ES-I3 (cell line): ENCODE data around the gene SLC26A4.

Experiments
- H3K36me3 ChIP-seq: 2 replicates; pipeline ENCODE4 v1.6.1; 2013; ENCODE audit warnings: mild to moderate bottlenecking, low read length, control low read depth, moderate library complexity; ENCODE audit not compliant: insufficient read depth
- H3K4me1 ChIP-seq: 2 replicates; pipeline ENCODE4 v1.6.1; 2013; ENCODE audit warnings: mild to moderate bottlenecking, control low read depth, low read length; ENCODE audit not compliant: insufficient read depth
- H3K9ac ChIP-seq: 2 replicates; pipeline ENCODE4 v1.6.1; 2013; ENCODE audit warnings: low read depth, mild to moderate bottlenecking, low read length, moderate library complexity
- H3K9me3 ChIP-seq: 2 replicates; pipeline ENCODE4 v1.6.1; 2013; ENCODE audit warnings: mild to moderate bottlenecking, low read length, moderate library complexity; ENCODE audit not compliant: control insufficient read depth, insufficient read depth

The SLC26A4 gene

DNA sequence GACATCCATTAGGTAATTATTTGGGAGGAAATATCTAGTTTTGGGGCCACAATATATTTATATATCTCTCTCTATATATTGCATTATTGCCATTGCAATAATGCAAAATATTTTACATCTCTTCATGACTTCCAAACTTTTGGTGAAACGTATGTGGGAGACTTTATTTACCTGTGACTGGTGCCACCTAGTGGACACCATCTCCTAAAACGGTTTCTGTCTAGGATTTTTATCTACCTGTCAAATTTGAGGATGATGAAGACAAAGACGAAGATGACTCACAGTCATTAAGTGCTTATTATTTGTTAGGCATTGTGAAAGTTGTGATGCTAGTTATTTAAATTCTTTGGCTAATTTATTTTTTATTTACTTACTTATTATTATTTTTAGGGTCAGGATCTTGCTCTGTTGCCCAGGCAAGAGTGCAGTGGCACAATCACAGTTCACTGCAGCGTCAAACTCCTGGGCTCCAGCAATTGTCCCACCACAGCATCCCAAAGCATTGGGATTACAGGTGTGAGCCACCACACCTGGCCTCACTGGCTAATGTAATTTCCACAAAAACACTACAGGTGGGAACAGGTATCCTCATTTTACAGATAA lies 64.6 kb downstream of the SLC26A4 start:
- no peaks in the 10 kb centered on the region for H3K4me1 ChIP-seq
- H3K9me3 ChIP-seq = no peaks in the 10 kb centered on the region
- no peak overlapping the region for H3K9ac ChIP-seq
- no peaks in the 10 kb centered on the region for H3K36me3 ChIP-seq

GRCh38 chr7:107726356-107727130 lies 65.9 kb downstream of the SLC26A4 start:
- no peaks in the 10 kb centered on the region for H3K36me3 ChIP-seq
- no peaks in the 10 kb centered on the region for H3K4me1 ChIP-seq
- no peaks in the 10 kb centered on the region for H3K9me3 ChIP-seq
- no peak overlapping the region for H3K9ac ChIP-seq

- H3K36me3 ChIP-seq = no peaks in the 10 kb centered on the region
- H3K9ac ChIP-seq = no peak overlapping the region
- H3K4me1 ChIP-seq = no peaks in the 10 kb centered on the region
- H3K9me3 ChIP-seq = no peaks in the 10 kb centered on the region
Measured at GRCh38 chr7:107728276-107728675, 67.6 kb downstream of the SLC26A4 start.

- Histone ChIP-seq H3K36me3 (no peaks in the 10 kb centered on the region), H3K9ac (peak overlapping the region; percentile 91), H3K4me1 (peaks cover 5% of the 10 kb centered on the region; the same call in 1 of the 2 replicates), H3K9me3 (no peaks in the 10 kb centered on the region)
Measured at GRCh38 chr7:107742678-107743566, 82.3 kb downstream of the SLC26A4 start.

DNA sequence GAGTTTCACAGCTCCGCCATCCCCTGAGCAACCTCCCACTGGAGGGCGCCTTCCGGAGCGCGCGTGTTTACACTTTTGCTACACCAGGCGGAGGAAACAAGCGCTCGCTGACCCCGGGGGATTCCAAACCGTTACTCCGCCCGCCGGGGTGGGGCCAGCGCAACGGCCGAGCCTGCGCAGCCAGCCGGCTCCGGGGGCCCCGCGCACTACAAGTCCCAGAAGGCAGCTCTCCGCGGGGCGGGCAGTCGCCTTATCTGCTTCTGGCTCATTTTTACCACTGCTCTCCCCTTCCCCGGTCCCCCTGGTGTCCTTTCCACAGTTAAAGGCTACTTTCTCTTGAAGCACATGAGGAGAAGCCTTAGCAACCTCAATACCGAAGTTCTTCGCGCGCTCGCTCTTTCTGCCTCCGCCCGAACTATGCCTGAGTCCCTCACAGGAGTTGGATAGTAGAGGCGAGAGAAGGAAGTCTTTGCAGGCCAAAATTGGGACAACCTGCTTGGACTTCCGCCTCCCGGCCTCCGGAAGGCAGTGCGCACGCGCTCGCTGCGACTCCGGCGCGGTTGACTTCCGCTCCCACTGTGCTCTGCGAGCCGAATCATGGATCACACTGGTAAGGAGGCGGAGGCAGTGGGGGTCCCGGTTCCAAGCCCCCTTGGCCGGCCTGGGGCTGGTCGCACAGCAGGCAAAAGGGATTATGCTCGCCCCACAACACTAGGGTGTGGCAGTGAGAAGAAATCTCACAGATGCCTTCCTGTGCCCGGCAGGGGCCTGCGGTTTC lies 83.1 kb downstream of the SLC26A4 start, which contains the start of gene CBLL1:
Gene CBLL1 (plus strand): TSS at position 576 of the 778 bp plus-strand sequence. CDS start 22 bp downstream, at position 598.
- H3K36me3 ChIP-seq = no peaks in the 10 kb centered on the region

GRCh38 chr7:107744345-107744750 lies 83.7 kb downstream of the SLC26A4 start:
- H3K9me3 ChIP-seq = no peaks in the 10 kb centered on the region
- H3K36me3 ChIP-seq = no peaks in the 10 kb centered on the region
- peaks cover 5% of the 10 kb centered on the region; the same call in 1 of the 2 replicates for H3K4me1 ChIP-seq
- H3K9ac ChIP-seq = peak overlapping the region; percentile 91

More for the DNA sequence above, 83.1 kb downstream of the SLC26A4 start, which contains the start of gene CBLL1:
- peaks cover 5% of the 10 kb centered on the region; the same call in 1 of the 2 replicates for H3K4me1 ChIP-seq
- peak within 1 kb of the TSS; percentile 91 for H3K9ac ChIP-seq
- no peaks in the 10 kb centered on the region for H3K9me3 ChIP-seq

DNA sequence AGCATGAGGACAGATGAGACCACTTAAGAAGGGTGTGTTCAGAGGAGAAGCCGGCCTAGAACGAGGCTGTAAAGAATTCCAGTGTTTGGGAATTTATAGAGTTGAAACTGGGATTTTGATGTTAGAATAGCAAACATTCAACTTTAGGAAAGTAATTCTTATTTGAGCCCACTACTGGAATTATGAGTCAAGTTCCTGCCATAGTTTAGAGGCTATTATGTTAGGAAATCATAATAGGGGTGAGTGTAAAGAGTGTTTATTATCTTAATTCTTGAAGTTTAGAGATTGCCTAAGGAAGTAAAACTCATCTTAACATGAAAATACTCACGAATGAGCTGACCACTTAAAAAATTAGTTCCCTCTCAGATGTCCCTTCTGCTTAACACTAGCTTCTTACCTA lies 85.4 kb downstream of the SLC26A4 start:
- Histone ChIP-seq H3K4me1 (peaks cover 5% of the 10 kb centered on the region; the same call in 1 of the 2 replicates), H3K9ac (no peak overlapping the region)

DNA sequence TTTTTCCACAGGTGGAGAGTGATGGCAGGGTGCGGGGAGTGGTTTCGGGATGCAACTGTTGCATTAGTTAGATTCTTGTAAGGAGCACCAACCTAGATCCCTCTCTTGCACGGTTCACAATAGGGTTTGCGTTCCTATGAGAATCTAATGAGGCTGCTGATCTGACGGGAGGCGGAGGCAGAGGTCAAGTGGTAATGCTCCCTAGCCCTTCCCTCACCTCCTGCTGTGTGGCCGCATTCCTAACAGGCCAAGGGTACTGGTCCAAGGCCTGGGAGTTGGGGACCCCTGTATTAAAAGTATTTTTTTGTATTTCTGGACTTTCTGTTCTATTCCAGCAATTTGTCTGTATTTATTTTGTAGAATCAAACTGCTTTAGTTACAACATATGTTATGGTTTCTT lies 90.5 kb downstream of the SLC26A4 start:
- Histone ChIP-seq H3K9me3 (no peaks in the 10 kb centered on the region), H3K36me3 (peaks cover 5% of the 10 kb centered on the region; the same call in 1 of the 2 replicates), H3K9ac (no peak overlapping the region), H3K4me1 (no peaks in the 10 kb centered on the region)

More for the DNA sequence above, 85.4 kb downstream of the SLC26A4 start:
- no peaks in the 10 kb centered on the region for H3K9me3 ChIP-seq
- H3K36me3 ChIP-seq = 0 out of 2 replicates have a peak, but pooled peaks cover 4% of the 10 kb centered on the region

GRCh38 chr7:107754642-107755041 lies 94.0 kb downstream of the SLC26A4 start:
- Histone ChIP-seq H3K9ac (no peak overlapping the region), H3K4me1 (no peaks in the 10 kb centered on the region), H3K9me3 (no peaks in the 10 kb centered on the region), H3K36me3 (peaks cover 16% of the 10 kb centered on the region)

DNA sequence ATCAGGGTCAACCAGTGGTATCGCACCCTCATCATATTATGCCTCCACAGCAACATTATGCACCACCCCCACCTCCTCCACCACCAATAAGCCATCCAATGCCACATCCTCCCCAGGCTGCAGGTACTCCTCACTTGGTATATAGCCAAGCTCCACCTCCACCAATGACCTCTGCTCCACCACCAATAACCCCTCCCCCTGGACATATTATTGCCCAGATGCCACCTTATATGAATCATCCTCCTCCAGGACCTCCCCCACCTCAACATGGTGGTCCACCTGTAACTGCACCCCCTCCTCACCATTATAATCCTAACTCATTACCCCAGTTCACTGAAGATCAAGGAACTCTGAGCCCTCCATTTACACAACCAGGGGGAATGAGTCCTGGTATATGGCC lies 98.0 kb downstream of the SLC26A4 start:
- Histone ChIP-seq H3K4me1 (no peaks in the 10 kb centered on the region), H3K36me3 (peaks cover 11% of the 10 kb centered on the region; the same call in 1 of the 2 replicates), H3K9me3 (no peaks in the 10 kb centered on the region), H3K9ac (no peak overlapping the region)

DNA sequence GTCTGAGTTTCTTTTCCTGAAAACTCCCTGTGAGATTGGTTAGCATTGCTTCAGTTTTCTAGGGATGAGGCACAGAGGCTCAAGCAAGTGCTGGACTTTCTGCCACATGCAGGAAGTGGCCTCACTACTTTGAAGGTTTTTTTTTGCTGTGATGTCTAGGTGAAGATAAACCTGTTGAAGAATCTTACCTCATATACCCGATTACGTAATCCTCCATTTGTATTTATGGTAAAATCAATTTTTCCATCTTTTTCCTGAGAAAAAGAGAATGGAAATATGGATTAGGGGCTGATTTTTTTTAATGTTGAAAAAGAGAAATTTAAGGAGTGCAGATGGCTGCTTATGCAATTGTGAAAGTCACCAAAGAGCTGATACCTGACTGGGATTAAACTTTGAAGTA lies 106.8 kb downstream of the SLC26A4 start:
- Histone ChIP-seq H3K36me3 (no peaks in the 10 kb centered on the region), H3K9me3 (no peaks in the 10 kb centered on the region), H3K9ac (no peak overlapping the region), H3K4me1 (no peaks in the 10 kb centered on the region)
